Measurements from ENCODE around the gene ERF.
"Not testable (repeated sequence)": the region's sequence is repeated elsewhere in the genome, so short reads cannot be mapped to it uniquely, and the experiment has no call there.

The ERF gene

GRCh38 chr19:42276284-42276683, 21.4 kb upstream of the ERF start:
- in situ Hi-C loops (cut with MboI; ENCODE audit: low sequenced_read_pairs) = no loop called here

- in situ Hi-C loops (cut with MboI; ENCODE audit: low sequenced_read_pairs) = no loop called here
These were observed 20.6 kb upstream of the ERF start for GRCh38 chr19:42275517-42275916.

DNA sequence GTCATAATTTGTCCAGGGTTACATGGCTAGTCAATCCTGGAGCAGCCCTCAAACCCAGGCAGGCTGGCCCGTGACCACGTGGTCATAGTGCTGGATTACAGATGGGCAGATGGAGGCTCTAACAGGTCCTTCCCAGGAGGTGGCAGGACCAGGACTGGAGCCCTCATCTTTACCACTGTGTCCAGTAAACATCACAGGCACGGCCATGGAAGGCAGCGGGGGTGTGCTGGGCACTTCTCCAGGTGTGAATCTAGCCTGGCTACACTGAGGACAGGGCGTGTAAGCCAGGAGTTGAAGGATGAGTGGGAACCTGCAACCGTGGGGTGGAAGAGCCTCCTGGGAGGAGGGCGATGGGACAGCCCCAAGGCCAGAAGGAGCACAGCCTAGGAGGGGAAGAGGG, 20.2 kb upstream of the ERF start:
- in situ Hi-C loops (cut with MboI; ENCODE audit: low sequenced_read_pairs) = no loop called here

- in situ Hi-C loops (cut with MboI; ENCODE audit: low sequenced_read_pairs) = no loop called here
These were observed 19.2 kb upstream of the ERF start for GRCh38 chr19:42274065-42274682.

DNA sequence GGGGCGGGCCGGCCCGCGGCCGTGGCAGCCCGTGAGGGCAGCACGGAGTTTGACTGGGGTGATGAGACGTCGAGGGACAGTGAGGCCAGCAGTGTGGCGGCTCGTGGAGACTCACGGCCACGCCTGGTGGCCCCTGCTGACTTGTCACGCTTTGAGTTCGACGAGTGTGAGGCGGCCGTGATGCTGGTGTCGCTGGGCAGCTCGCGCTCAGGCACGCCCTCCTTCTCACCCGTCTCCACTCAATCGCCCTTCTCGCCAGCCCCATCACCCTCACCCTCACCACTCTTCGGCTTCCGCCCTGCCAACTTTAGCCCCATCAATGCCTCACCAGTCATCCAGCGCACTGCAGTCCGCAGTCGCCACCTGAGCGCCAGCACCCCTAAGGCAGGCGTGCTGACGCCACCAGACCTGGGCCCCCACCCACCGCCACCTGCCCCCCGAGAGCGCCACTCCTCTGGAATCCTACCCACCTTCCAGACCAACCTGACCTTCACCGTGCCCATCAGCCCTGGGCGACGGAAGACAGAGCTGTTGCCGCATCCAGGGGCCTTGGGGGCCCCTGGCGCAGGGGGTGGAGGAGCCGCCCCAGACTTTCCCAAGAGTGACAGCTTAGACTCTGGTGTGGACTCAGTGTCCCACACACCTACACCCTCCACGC, 18.6 kb upstream of the ERF start:
- in situ Hi-C loops (cut with MboI; ENCODE audit: low sequenced_read_pairs) = no loop called here

DNA sequence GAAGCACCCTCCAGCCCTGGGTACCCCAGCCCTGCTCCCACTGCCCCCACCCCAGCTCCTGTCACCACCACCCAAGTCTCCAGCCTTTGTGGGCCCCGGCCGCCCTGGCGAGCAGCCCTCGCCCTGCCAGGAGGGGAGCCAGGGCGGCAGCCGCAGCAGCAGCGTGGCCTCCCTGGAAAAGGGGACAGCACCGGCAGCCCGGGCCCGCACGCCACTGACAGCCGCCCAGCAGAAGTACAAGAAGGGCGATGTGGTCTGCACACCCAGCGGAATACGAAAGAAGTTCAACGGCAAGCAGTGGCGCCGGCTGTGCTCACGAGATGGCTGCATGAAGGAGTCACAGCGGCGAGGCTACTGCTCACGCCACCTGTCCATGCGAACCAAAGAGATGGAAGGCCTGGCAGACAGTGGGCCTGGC, 18.1 kb upstream of the ERF start:
- in situ Hi-C loops (cut with MboI; ENCODE audit: low sequenced_read_pairs) = no loop called here

DNA sequence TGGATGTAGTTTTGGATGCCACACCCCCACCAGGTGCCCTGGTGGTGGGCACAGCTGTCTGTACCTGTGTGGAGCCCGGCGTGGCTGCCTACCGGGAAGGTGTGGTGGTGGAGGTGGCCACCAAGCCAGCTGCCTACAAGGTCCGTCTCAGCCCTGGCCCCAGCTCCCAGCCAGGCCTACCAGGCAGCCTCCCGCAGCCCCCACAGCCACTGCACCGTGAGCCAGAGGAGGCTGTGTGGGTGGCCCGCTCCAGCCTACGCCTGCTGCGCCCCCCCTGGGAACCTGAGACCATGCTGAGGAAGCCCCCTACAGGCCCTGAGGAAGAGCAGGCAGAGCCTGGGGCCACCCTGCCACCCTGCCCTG, 17.6 kb upstream of the ERF start:
- in situ Hi-C loops (cut with MboI; ENCODE audit: low sequenced_read_pairs) = no loop called here

DNA sequence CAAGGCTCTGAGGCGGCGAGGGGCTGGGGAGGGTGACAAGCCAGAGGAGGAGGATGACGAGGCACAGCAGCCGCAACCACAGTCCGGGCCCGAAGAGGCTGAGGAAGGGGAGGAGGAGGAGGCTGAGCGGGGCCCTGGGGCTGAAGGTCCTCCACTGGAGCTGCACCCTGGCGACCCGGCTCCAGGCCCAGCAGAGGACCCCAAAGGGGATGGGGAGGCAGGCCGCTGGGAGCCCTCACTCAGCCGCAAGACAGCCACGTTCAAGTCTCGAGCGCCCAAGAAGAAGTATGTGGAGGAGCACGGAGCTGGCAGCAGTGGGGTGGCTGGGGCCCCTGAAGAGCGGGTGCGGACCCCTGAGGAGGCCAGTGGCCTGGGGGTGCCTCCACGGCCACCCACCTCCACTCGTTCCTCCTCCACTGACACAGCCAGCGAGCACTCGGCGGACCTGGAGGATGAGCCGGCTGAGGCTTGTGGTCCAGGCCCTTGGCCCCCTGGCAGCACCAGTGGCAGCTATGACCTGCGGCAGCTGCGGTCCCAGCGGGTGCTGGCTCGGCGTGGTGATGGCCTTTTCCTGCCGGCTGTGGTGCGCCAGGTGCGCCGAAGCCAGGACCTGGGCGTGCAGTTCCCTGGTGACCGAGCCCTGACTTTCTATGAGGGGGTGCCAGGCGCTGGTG, 17.1 kb upstream of the ERF start:
- in situ Hi-C loops (cut with MboI; ENCODE audit: low sequenced_read_pairs) = no loop called here

GRCh38 chr19:42271045-42271419, 16.1 kb upstream of the ERF start:
- in situ Hi-C loops (cut with MboI; ENCODE audit: low sequenced_read_pairs) = no loop called here

GRCh38 chr19:42270346-42271044, 15.6 kb upstream of the ERF start:
- in situ Hi-C loops (cut with MboI; ENCODE audit: low sequenced_read_pairs) = no loop called here

GRCh38 chr19:42269478-42270345, 14.8 kb upstream of the ERF start:
- in situ Hi-C loops (cut with MboI; ENCODE audit: low sequenced_read_pairs) = no loop called here

- in situ Hi-C loops (cut with MboI; ENCODE audit: low sequenced_read_pairs) = no loop called here
These were observed 14.0 kb upstream of the ERF start, which contains the start of gene CIC for GRCh38 chr19:42268704-42269477. CIC (plus strand) TSS chr19:42269252; CDS start chr19:42271784, 2,532 bp downstream.

DNA sequence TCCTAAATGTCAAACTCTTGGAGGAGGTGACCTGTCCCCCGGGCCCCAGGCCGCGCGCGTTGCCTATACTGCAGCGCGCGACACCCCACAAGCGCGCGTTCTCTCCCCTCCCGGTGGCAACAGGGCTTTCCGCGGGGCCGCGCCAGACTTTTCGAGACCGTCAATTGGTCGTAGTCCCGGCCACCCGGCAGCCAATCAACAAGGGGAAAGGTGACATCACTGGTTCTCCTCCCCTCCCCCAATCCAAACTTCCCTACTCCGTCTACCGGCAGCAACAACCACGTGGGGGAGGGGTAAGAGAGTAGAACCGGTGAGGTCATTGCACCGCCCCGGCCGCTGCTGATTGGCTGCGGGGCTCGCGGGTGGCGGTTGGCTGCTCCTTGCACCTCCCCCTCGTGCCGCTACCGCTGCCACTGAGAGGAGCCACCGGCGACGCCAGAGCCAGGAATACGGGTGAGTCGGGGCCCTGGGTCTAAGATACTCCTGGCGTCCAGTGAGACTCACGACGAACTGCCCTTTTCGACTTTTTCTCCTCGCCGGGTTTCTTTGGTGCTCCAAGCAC, 13.3 kb upstream of the ERF start:
- in situ Hi-C loops (cut with MboI; ENCODE audit: low sequenced_read_pairs) = no loop called here

DNA sequence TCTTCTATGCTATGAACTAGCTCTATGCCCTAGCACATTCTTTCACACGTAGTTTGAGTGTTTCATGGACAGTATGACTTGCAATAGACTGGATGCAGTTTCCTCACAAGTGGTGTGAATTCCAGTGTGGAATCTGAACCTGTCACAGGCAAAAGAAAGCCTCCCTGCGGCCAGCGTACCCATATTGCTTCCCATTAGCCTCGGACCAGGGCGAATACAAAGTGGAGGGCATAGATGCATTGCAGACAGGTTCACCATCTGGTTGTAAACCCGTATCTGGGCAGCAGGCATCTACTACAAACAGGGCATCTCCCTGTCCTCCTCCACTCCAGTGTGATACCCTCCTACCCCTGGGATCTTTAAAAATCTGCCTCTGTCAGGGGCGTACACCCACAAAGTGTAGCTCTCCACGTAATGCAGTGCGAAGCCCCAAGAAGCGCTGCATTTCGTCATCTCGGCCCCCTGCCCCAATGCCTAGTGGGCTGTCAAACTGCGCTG, 12.8 kb upstream of the ERF start:
- in situ Hi-C loops (cut with MboI; ENCODE audit: low sequenced_read_pairs) = no loop called here

- in situ Hi-C loops (cut with MboI; ENCODE audit: low sequenced_read_pairs) = not testable (repeated sequence)
These were observed 12.1 kb upstream of the ERF start for GRCh38 chr19:42266928-42267603.

GRCh38 chr19:42266105-42266504, 11.2 kb upstream of the ERF start:
- in situ Hi-C loops (cut with MboI; ENCODE audit: low sequenced_read_pairs) = not testable (repeated sequence)

DNA sequence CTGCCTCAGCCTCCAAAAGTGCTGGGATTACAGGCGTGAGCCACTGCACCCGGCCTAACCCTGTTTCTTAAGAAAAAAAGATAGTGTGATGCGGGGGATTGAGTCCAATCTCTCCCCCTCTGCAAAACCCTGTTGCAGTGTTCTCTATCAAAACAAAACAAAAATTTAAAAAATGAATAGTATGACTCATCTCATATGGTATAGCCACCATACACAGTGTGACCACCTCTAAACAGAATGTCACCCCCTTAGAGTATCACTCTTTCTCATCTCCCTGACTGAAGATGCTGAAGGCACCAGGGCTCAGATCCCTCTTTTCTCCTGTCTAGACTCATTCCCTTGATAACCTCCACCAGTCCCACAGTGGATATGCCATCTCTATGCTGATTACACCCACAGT, 6.8 kb upstream of the ERF start:
- in situ Hi-C loops (cut with MboI; ENCODE audit: low sequenced_read_pairs) = no loop called here

DNA sequence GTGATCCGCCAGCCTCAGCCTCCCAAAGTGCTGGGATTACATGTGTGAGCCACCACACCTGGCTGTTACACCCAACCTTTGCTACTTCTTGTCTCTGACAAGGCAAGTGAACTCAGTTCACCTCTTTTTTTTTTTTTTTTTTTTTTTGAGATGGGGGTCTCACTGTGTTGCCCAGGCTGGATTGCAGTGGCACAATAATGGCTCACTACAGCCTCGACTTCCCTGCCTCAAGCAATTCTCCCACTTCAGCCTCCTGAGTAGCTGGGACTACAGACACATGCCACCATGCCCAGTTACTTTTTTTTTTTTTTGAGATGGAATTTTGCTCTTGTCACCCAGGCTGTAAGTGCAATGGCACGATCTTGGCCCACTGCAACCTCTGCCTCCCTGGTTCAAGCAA, 2.9 kb upstream of the ERF start:
- in situ Hi-C loops (cut with MboI; ENCODE audit: low sequenced_read_pairs) = not testable (repeated sequence)
